GM18858 (cell line): ENCODE measurements around the gene CEP89.
"Not testable (repeated sequence)": the region's sequence is repeated elsewhere in the genome, so short reads cannot be mapped to it uniquely, and the experiment has no call there.

Source experiments
- ATAC-seq: cut with Tn5 transposase; IDR thresholded peaks from one replicate; pipeline ENCODE4 v1.9.1; 2021; ENCODE audit not compliant: unreplicated experiment

CEP89 gene

DNA sequence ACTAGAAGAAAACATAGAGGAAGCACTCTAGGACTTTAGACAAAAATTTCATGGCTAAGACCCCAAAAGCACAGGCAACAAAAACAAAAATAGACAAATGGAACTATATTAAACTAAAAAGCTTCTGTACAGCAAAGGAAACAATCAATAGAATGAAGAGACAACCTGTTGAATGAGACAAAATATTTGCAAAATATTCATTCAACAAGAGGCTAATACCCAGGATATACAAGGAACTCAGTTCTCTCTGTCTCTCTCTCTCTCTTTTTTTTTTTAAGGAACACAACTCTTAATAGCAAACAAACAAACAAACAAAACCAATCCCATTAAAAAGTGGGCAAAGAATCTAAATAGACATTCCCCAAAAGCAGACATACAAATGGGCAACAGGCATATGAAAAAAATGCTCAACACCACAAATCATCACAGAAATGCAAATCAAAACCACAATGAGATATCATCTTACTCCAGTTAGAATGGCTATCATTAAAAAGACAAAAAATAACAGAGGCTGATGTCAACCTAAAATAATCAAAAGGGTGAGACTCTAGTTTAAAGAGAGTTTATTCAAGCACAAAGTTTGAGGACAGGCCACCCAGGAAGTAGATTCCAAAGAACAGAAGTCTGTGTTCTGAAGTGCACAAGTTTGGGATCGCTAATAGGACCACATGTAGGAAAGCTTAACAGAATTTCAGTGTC, 75.1 kb downstream of the CEP89 start:
- no peak for ATAC-seq

- ATAC-seq = peak; percentile 87
These were observed 76.4 kb downstream of the CEP89 start for GRCh38 chr19:32895384-32895783.

DNA sequence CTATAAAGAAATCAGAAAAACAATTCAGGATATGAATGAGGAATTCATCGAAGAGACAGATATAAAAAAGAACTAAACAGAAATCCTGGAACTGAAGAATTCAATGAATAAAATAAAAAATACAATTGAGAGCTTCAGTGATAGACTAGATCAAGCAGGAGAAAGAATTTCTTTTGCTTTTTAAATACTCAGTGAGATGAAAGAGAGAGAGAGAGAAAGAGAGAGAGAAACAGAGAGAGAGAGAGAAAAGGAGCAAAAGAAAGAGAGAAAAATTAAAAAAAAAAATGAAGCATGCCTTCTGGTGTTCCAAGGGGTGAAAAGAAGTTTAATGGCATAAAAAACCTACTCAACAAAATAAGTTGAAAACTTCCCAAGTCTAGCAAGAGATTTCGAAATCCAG, 80.1 kb downstream of the CEP89 start:
- ATAC-seq = no peak

GRCh38 chr19:32890841-32891240, 80.9 kb downstream of the CEP89 start:
- no peak for ATAC-seq

DNA sequence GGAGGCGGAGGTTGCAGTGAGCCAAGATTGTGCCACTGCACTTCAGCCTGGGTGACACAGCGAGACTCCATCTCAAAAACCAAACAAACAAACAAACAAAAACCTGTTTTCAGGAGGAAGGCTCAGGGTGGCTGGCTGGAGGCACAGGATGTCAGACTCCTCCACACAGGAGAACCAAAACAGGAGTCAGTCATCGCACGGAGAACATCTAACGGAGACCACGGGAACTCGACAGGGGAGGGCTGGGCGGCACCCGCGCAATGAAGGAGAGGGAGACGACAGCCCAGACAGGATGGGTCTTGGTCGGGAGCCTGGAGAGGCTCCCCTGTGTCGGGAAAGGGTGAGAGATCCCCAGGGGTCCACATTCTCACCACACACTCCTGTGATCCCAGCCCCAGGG, 81.4 kb downstream of the CEP89 start:
- ATAC-seq = no peak

DNA sequence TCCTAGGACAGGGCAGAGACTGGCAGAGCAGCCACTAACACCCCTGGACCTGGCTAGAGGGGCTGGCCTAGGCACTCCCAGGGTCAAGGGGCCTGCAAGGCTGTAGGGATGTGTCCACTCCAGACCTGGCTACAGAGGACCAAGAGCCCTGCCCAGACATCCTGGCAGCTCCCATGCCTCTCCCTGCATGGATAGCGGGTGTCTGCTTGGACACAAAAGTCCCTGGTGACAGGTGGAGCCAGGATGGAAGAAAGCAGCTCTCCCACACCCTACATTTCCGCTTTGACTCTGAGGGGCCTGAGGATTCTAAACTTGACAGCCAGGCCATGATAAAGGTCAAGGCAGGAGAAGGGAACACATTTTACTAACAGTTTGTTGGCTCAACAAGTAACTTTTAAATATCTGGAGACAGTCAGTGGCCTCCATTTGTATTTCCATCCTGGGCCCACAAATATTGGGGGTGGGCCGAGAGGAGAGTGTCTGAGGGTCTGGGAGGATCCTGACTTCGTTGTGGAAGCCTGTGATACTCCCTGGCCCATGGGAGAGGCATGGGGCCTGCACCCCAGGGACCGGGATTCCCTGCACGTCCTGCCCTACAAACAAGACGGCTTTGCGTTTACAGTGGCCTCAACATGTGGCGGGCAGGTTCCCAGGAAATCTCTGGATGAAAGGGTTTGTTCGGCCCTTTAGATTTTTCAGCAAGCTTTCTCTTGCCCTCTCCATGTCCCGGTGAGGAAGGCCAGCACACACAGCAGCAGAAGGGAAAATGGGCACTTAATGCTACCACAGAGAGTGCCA, 82.4 kb downstream of the CEP89 start:
- no peak for ATAC-seq

DNA sequence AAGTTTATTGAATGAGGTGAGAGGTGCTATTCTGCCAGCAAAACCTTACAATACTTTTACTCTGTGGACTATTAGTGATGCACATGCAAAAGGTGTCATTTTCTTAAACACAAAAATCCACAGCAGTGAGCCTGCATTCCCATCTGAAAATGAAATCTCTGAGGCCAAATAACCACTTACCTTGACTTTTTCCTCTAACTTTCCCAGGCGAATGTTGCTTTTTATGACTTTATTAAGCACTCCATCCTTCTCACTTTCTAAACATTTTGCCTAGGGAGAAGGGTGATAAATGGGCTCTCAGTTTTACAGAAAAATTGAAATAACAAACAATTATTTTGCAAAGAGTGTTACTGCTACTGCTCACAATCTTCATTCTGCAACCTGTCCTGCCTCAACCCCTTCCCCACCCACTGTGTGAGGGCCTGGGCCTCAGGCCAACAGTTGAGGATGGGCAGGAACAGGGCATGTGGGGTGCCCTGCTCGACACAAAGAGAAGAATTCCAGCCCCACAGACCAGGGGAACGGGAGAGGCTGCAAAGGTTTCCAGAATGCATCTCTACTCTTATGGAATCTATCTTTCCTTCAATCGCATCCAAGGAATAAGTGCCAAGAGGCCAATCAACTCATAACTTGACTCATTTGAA, 84.1 kb downstream of the CEP89 start:
- ATAC-seq = no peak

DNA sequence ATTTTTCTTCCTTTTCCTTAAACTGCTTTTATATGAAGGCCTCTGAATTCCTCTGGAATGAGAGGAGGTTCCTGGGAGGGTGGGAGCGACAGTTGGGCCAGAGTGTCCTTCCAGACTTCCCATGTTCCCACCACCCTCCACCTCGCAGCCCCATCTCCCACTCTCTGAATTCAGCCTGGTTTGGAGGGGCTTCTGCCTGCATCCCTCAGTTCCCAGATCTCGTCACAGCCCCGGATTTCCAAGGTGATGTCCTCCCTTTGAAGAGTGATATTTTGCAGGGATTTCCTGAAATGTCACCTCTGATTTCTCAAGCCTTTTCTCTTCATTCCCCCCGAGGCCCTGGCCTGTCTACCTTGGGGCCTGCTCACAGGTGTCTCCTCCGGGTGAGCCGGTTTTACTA, 85.5 kb downstream of the CEP89 start:
- no peak for ATAC-seq

- ATAC-seq = not testable (repeated sequence)
These were observed 86.5 kb downstream of the CEP89 start for GRCh38 chr19:32885255-32885654.

DNA sequence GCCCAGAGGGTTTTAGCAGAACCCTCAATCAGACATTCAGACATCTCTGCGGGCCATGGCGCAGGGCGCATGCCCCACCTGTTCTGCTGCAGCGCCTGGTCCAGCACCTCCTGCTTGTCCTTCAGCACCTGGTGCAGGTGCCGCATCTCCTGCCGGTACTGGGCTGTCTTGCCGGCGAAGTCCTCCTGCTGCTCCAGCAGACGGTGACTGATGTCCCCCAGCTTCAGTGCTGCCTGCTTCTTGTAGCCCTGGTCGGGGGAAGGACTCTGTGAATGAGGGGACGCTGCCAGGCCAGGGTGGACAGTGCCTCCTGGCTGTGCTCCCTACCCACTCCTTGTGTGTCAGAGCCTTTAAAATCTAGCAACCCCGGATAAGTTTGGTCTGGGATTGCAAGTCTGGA, 90.0 kb downstream of the CEP89 start:
- no peak for ATAC-seq

- ATAC-seq = no peak
These were observed 91.1 kb downstream of the CEP89 start for GRCh38 chr19:32880622-32881021.

DNA sequence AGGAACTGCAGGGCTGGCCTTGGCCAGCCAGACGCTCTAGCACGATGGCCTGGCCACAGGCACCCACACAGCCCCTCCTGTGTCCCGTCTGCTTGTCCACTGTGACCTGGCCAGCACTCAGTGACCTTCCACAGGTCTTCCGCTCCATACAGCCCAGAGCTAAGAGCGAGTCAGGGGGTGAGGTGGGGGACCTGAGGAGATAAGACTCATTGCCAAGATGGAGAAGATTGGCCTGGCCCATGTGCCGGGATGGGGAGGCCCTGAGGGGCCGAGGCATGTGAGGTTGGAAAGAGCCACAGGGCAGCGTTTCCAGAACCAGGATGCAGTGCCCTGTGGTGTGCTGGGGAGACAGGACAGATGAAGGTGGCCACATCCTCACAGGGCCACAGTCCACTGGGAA, 92.0 kb downstream of the CEP89 start:
- no peak for ATAC-seq

DNA sequence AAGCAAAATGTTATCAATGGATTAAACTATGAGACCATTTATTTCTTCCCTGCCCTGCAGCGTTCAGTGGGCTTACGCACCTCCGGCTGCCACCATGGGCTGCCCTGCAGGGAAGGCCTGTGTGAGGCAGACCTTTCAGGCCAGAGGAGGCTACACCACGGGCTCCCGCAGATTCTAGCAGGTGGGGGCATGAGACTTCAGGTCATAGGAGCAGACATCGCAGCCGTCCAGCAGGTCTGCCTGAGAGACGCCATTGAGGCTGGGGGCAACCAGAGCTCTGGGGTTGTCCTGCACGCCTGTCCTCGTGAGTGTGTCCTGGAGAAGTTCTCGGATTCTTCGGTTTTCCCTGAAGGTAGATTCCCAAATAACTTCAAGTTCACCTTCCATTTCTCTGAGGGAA, 92.8 kb downstream of the CEP89 start:
- no peak for ATAC-seq

DNA sequence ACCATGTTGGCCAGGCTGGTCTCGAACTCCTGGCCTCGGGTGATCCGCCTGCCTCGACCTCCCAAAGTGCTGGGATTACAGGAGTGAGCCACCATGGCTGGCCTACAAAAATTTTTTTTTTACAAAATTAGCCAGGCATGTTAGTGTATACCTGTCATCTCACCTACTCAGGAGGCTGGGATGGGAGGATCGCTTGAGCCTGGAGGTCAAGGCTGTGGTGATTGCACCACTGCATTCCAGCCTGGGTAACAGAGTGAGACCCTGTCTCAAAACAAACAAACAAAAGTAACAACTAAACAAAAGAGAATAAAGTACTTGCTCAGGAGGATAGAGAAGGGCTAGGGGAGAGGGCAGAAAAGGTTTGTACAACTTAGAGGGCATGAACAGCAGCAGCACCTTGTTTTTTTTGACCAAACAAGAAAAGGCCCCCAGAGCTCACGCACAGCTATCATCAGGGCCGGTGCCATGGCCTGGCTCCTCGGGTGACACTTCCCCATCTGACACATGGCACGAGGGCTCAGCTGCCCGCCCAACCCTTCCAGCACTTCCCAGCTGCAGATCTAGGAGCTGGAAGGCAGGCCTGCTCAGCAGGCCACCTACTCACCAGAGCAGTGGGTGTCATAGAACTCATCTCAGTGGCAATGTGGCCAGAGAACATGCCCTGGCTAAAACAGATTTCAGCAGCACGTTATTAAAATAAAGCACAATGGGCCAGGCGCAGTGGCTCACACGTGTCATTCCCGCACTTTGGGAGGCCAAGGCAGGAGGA, 93.6 kb downstream of the CEP89 start:
- no peak for ATAC-seq

GRCh38 chr19:32877323-32877912, 94.3 kb downstream of the CEP89 start:
- ATAC-seq = no peak

DNA sequence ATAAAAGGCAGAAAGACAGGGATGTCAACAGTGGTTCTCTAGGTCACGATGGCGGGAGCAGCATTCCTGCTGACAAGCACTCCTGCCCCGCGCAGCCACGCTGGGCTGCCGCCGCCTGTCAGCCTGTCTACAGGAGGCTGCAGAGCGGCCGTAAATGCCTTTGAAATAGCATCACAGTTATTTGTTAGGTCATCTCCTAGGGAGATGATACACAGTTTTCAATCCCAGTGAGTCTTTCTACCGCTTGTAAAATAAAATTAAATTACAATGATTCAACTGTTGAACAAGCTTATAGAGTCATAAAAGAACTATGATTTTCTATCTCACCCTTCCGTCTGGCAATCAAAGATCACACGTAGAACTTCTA, 94.9 kb downstream of the CEP89 start:
- ATAC-seq = no peak

- ATAC-seq = no peak
These were observed 95.4 kb downstream of the CEP89 start for GRCh38 chr19:32876236-32876918.

- ATAC-seq = no peak
These were observed 96.3 kb downstream of the CEP89 start for GRCh38 chr19:32875428-32875827.

- ATAC-seq = no peak
These were observed 97.2 kb downstream of the CEP89 start for GRCh38 chr19:32874605-32875004.

DNA sequence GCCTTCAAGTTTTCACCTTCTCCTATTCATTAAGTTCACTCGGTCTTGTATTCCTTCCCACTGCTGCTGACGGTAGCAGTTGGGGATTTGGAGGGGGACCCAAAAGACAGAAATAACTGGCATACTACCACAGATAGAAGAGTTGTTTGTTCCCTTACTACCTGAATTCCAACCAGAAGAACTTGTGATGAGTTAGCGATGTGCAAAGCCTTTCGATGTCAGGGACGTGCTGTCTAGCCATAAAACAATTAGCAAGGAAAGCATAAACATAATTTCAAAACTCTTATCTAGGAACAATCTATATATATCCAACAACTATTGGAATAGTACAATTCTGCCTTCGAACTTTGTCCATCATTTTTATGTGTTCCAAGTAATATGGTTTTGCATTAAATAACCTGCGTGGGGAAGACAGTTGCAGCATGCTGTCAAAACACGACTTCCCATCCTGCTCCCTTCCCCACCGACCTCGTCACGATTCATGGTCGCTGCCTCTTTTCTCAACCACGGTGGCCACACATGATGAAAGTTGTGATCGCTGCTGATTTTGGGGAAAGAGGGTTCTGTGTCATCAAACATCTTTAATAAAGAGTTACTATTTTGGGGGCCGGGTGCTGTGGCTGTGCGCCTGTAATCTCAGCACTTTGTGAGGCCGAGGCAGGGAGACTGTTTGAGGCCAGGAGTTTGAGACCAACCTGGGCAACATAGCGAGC, 98.4 kb downstream of the CEP89 start:
- ATAC-seq = no peak
